Measurements from ENCODE around the gene REC8.
A peak's percentile ranks its signal among the peaks of the same experiment; 100 is the strongest.
"Not testable (repeated sequence)": the region's sequence is repeated elsewhere in the genome, so short reads cannot be mapped to it uniquely, and the experiment has no call there.

Gene REC8

GRCh38 chr14:24207104-24207551, 35.2 kb downstream of the REC8 start:
- DNase-seq: no peak

- no peak for DNase-seq
These were observed 35.7 kb downstream of the REC8 start for GRCh38 chr14:24207625-24208024.

- DNase-seq: no peak
These were observed 39.4 kb downstream of the REC8 start for GRCh38 chr14:24211311-24211710.

- DNase-seq: peak; percentile 93 to 96
These were observed 41.3 kb downstream of the REC8 start, which contains the start of gene CHMP4A for GRCh38 chr14:24212924-24213865. TSS of gene CHMP4A (minus strand) at chr14:24213488. CDS start at chr14:24213439, 49 bp downstream.

GRCh38 chr14:24213866-24214662, 42.2 kb downstream of the REC8 start:
- DNase-seq: no peak

GRCh38 chr14:24215495-24216344, 43.8 kb downstream of the REC8 start, which contains the start of gene MDP1:
TSS of gene MDP1 (minus strand) at chr14:24216066. CDS start at chr14:24215955, 111 bp downstream.
- DNase-seq: peak; percentile 76 to 89

GRCh38 chr14:24216345-24216699, 44.4 kb downstream of the REC8 start:
- no peak for DNase-seq

- not testable (repeated sequence) for DNase-seq
These were observed 45.0 kb downstream of the REC8 start for GRCh38 chr14:24216876-24217275.

- no peak for DNase-seq
These were observed 47.2 kb downstream of the REC8 start for GRCh38 chr14:24219080-24219479.

GRCh38 chr14:24219521-24219920, 47.6 kb downstream of the REC8 start:
- no peak for DNase-seq

- not testable (repeated sequence) for DNase-seq
These were observed 51.1 kb downstream of the REC8 start for GRCh38 chr14:24222987-24223386.

- DNase-seq: no peak
These were observed 52.8 kb downstream of the REC8 start for GRCh38 chr14:24224618-24225071.

- DNase-seq: no peak
These were observed 54.6 kb downstream of the REC8 start for GRCh38 chr14:24226473-24226872.

- no peak for DNase-seq
These were observed 57.0 kb downstream of the REC8 start for GRCh38 chr14:24228902-24229301.

Measured in NCI-H2081 (cell line).